Measurements from ENCODE around the gene SYMPK.

GRCh38 chr19:45771311-45771933, 91.5 kb downstream of the SYMPK start:
- TF ChIP-seq YY1 (IDR thresholded peaks at IDR 0.05; ENCODE audit: insufficient read depth, insufficient read length): no peak
- TF ChIP-seq ZNF274 (IDR thresholded peaks at IDR 0.05; ENCODE audit: low read depth, low read length): no peak
- TF ChIP-seq SUZ12 (IDR thresholded peaks at IDR 0.05; ENCODE audit: extremely low read depth, insufficient read depth, insufficient read length): no peak

All from NT2/D1 (cell line).